Suprapubic skin (tissue), 3 donors: Measurements from ENCODE around the gene RBMS1.
"Not testable (repeated sequence)": the region's sequence is repeated elsewhere in the genome, so short reads cannot be mapped to it uniquely, and the experiment has no call there.

Experiments used
- POLR2A ChIP-seq, 2 donors: fragments of 450-650 bp; IDR thresholded peaks; one replicate each; pipeline ENCODE4 v1.6.1; 2017; ENCODE audit warnings: antibody characterized with exemption in 2 of 2, mild to moderate bottlenecking in 2 of 2, moderate library complexity in 2 of 2
- TF ChIP-seq, protein P1 (sequence below), 2 donors: fragments of 200-600 bp in 1 of 2; fragments of 450-650 bp in 1 of 2; sonication (generic) in 1 of 2; IDR thresholded peaks; one replicate each; pipeline ENCODE4 v1.5.1; 2016 to 2019; ENCODE audit warnings: antibody characterized with exemption in 2 of 2, mild to moderate bottlenecking in 1 of 2, moderate library complexity in 1 of 2

DNA sequence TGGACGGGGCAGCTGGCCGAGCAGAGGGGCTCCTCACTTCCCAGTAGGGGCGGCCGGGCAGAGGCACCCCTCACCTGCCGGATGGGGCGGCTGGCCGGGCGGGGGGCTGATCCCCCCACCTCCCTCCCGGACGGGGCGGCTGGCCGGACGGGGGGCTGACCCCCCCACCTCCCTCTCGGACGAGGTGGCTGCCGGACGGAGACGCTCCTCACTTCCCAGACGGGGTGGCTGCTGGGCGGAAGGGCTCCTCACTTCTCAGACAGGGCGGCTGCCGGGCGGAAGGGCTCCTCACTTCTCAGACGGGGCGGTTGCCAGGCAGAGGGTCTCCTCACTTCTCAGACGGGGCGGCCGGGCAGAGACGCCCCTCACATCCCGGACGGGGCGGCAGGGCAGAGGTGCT, 54.6 kb downstream of the RBMS1 start:
- TF ChIP-seq, protein P1, sequence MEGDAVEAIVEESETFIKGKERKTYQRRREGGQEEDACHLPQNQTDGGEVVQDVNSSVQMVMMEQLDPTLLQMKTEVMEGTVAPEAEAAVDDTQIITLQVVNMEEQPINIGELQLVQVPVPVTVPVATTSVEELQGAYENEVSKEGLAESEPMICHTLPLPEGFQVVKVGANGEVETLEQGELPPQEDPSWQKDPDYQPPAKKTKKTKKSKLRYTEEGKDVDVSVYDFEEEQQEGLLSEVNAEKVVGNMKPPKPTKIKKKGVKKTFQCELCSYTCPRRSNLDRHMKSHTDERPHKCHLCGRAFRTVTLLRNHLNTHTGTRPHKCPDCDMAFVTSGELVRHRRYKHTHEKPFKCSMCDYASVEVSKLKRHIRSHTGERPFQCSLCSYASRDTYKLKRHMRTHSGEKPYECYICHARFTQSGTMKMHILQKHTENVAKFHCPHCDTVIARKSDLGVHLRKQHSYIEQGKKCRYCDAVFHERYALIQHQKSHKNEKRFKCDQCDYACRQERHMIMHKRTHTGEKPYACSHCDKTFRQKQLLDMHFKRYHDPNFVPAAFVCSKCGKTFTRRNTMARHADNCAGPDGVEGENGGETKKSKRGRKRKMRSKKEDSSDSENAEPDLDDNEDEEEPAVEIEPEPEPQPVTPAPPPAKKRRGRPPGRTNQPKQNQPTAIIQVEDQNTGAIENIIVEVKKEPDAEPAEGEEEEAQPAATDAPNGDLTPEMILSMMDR (IDR thresholded peaks at IDR 0.05) = not testable (repeated sequence)
- not testable (repeated sequence) for TF ChIP-seq POLR2A (IDR thresholded peaks at IDR 0.05)
